ENCODE results near the gene STK11.

Gene STK11

GRCh38 chr19:1226522-1227303, 21.1 kb downstream of the STK11 start:
- DNase-seq: no peak

DNA sequence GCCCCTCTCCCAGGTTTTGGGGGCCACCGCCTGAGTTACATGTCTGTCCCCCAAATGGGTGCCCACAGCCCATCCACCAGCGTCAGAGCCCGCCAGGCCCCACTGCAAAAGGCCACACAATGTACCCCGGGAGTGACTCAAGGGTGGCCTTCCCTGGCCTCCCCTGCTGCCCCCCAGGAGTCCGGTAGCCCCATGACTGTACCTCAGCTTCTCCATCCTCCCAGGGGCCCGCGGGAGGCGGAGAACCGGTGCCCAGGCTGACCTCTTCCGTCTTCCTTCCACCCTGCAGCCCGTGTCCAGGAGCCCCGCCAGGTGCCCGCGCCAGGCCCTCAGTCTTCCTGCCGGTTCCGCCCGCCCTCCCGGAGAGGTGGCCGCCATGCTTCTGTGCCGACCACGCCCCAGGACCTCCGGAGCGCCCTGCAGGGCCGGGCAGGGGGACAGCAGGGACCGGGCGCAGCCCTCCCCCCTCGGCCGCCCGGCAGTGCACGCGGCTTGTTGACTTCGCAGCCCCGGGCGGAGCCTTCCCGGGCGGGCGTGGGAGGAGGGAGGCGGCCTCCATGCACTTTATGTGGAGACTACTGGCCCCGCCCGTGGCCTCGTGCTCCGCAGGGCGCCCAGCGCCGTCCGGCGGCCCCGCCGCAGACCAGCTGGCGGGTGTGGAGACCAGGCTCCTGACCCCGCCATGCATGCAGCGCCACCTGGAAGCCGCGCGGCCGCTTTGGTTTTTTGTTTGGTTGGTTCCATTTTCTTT, 21.9 kb downstream of the STK11 start:
- no peak for DNase-seq

- DNase-seq: no peak
These were observed 22.8 kb downstream of the STK11 start for GRCh38 chr19:1228161-1228957.

DNA sequence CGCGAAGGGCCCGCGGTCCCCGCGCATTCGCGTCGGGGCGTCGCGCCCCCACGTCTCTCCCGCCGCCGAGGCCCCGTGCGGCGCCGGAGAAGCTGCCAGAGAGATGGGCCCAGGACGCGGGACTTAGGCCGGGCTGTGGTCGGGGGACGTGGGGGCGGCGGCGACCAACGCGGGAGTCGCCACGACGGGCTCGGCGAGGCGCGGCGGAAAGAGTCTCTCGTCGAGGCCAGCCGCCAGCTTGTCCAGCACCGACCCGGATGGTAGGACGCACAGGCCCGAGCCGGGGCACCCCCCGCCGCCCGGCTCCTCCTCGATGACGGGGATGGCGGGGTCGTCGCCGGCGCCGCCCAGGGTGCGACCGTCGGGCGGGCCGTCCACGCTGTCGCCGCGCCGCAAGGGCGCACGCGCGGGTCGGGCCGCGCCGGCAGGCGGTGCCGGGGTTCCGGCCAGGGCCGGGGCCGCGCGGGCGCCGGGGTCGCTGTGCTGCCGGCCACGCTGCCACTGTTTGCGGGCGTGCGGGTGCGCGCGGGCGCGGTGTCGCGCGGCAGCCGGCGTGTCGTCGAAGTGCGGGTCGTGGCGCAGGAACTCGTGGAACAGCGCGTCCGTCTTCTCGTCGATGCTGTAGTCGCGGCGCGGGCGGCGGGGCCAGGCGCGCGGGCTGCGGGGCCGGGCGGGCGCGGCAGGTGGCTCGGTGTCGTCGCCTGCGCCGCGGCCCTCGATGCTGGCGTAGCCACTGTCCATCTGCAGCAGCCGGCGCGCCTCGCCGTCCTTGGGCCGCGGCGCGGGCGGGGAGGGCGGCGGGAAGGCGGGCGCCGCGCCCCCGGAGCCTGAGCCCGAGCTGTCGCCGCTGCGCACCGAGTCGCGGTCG, 23.7 kb downstream of the STK11 start:
- DNase-seq: no peak

DNA sequence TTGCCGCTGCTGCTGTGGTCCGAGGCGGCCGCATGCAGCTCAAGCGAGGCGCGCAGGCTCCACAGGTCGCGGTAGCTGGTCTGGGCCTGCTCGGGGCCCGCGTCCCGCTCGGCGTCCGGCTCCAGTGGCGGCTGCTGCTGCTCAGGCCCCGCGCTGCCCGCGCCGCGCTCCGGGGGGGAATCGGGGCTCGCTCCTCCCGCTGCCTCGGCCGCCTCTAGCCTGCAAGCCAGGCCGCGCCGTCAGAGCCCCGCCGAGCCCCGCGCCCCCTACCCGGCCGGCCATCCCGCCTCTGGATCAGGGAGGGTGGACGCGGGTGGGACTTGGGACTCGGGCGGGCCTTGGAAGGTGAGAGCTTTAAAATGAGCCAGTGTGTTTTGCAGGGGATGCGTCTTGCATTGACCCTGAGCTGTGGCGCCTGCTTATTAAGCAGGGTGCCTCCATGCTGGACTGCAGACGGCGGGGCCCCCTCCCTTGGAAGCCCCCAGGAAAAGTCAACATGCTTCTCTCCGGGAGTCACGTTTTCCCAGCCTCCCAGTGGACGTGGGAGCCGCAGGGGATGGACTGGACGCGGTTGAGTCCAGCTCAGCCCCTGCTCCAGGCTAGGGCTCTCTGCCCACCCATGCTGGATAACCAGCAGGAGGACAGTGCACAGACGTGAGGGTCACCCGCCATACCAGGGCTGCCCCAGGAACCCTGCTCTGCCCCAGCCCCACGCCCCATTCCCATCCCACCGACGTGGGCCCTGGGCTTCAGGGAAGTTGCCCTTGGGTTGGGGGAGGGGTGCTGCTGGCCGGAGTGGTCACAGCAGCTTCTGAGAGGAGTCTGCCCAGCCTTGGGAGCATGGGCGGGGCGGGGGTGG, 24.6 kb downstream of the STK11 start:
- DNase-seq: no peak

- DNase-seq: no peak
These were observed 25.4 kb downstream of the STK11 start for GRCh38 chr19:1230783-1231489.

DNA sequence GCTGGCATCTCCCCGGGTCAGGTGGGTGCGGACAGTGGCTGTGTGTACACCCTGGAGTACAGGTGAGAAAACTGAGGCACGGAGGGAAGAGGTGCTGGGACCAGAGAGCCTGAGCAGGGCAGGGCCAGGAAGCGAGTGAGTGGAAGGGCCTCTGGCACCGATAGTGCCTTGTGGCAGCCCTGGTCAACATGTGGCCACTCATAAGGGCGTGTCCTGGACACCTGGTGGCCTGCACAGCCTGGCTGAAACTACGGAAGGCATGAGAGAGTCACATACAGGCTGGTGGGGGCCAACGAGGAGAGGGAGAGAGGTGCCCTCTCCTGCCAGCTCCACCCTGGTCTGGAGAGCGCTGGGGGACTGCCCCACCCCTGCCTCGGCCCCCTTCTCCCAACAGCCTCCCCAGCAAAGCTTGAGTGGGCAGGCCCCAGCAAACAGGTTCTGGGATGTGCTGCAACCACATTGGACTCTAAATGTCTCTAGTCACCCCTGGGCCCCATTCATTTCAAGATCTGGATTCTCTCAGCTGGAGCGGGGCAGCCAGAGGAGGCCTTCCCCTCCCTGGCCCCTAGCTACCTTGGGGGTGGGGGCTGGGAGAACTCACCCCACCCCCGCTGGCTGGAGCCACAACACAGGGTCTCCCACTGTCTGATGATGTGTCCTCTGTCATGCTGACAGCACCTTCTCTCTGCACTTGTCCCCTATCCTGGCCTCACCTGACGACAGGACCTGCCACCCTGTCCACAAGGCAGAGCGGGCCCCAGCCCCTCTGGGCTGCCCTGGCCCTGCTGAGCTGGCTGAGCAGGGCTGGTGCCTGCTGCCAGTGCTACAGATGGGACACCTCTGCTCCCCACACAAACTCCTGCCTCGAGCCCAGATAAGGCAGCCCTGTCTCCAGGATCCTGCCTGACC, 26.4 kb downstream of the STK11 start:
- DNase-seq: no peak

DNA sequence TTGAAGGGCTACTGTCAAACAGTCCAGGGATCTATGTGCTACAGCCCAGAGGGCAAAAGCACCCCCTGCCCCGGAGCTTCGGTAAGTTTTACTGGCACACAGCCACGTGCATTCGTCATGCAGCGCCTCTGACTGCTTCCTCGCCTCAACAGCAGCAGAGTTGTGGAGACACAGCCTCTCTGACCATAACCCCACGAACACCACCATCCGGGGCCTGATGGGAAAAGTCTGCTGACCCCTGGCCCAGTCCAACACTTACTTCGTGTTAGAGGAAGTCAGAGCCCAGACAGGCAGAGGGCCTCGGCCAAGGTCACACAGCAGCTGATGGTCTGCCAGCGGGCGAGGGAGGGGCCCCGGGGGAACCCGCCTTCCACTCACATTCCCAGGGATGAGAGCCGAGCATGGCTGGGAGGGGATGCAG, 27.1 kb downstream of the STK11 start:
- no peak for DNase-seq

DNA sequence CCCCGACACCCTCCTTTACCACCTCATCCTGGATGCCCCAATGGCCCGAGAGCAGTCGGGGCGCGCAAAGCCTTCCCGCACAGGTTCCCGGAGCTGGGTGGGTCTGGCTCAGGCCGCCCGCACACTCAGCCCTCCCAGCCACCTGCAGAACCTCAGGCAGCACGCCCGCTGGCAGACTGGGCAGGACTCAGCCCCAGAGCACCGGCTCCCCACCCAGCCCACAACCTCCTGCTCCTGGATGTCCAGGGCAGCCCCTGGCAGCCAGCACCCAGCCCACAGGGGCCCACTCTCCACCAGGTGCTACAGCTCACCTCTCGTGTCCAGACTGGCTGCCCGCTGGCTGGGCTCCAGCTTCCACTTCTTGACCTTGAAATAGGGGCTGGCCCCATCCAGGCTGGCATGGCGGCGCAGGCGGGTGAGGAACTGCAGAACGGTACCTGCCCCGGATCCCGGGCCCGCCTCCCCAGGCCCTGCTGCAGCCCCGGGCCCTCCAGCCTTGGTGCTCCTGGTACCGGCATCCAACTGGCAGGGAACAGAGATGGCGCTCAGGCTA, 27.6 kb downstream of the STK11 start:
- DNase-seq: no peak

GRCh38 chr19:1234051-1234954, 28.7 kb downstream of the STK11 start:
- no peak for DNase-seq

DNA sequence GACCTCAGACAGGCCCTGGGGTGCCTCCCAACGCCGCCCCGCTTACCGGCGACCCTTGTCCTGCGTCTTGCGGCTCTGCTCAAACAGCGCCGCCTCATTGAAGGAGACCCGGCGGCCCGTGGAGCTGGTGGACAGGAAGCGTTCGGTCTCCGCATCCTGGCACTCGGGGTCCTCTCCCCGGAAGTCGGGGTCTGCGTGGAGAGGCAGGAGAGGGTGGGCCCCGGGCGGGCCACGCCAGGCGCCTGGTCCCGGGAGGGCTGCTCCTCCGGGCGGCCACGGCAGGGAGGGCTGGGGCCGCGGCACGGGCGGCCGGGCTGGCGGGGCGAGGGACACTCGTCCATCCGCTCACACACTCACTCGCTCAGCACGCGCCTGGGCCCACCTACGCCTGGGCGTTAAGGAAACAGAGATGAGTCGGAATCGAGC, 29.4 kb downstream of the STK11 start:
- DNase-seq: no peak

DNA sequence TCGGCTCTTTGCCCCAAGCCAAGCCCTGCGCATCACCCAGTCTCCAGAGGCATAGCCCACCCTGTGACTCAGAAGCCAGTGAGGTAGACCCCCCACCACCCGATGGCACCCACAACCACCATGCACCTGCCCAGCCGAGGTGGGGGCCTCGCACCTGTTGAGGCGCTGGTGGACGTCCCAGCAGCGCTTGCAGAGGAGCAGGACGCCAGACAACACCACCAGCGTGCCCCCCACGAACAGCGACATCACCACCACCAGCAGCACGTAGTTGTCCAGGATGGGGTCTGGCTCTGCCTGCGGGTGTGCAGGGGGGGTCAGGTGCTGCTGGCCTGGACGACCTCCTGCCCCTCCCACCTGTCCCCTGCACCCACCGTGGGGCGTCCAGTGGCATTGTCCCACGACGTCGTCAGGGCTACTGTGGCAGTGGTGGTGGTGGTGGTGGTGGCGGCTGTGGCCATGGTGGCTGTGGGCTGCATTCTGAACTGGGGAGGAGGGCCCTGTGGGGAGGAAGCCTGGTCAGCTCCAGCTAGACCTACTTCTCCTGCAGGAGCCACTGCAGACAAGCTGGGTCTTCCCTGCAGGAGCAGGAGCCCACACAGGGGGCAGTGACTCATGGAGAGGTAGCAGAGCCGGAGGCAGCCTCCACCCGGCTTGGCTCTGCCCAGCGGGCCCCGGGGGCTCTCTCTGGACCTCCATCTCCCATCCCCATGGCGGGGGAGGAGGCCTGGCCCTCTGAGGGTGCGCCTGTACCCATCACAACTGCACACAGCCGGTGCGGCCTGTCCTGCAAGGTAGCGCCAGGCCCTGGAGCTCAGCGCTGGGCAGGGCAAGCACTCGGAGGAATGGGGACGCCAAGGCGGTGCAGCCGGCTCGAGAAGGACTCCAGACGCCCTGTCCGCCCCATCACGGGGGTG, 30.3 kb downstream of the STK11 start:
- DNase-seq: no peak

DNA sequence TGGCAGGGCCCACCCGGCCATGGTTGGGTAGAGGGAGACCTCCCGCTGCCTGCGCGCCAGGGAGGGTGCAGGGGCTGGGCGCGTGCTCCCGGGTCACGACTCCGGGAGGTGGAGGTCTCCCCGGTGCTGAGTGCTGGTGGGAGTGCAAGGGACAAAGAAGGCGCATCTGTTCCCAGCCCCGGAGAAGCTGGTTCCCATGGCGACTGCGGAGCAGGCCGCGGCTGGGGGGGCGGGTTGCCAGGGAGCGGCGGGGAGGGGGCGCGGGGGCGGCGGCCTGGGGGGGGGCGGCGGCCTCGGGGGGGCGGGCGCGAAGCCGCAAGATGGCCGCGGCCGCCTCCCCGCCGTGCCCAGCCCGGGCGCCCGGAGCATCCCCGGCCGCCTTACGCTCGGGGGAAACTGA, 31.0 kb downstream of the STK11 start:
- no peak for DNase-seq

DNA sequence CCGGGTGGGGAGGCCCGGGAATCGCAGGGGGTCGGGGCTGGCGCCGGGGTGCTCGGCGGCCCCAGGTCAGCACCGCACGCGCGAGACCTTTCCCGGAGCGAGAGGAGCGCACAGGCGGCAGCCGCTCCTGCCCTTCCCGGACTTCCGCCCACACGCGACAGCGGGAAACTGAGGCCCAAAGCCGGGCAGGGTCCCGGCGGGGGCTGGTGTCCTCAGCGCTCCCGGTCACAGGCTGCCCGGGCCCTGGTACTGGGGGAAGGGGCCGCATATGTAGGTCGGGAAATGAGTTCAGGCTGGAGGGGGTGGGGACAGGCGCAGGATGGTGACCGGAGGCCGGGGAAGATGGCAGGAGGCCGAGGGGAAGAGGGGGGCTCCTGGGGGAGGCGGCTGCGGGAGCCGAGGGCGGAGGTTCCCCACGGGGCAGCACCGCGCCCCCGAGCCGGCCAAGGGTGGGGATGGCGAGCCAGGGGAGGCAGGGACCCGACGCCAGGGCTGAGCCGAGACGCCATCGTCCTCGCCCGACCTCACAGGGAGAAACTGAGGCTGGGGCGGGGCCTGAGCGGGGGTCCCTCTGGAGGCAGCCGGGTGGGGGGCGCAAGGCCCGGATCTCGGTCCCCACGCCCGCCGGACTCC, 31.6 kb downstream of the STK11 start:
- DNase-seq: no peak

DNA sequence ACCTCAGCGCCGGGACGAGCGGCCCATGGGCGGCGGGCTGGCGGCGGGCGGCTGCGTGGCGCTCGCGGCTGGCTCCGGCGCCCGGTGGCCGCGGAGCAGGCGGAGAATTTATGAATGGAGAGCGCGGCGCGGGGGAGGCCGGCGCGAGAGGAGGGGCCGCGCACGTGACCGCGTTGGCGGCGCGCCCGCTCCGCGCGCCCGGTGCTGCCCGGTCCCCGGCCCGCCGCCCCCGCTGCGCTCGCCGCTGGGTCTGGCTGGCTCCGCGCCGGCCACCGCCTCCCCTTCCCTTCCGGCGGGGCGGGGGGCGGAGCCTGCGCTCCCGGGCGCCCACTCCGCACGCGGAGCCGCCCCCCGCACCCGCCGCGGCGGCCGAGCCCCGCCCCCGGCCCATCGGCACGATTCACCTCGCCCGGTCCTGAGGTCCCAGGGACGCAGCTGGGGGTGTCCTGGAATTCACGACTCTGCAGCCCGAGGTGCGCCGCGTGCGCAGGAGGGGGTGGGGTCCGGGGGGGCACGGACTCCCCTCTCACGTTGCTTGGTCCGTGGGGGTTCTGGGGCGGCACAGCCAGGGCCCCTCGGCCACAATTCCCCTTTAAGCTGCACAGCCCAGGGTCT, 32.3 kb downstream of the STK11 start, which contains the start of gene CBARP:
Gene CBARP (minus strand): TSS at position 252 of the 615 bp plus-strand sequence. CDS start 1,905 bp downstream, outside the sequence.
- DNase-seq: peak; percentile 44

Data from stimulated activated CD4-positive, alpha-beta T cell treated with anti-CD3 and anti-CD28 coated beads, Interleukin-12 subunit alpha, Interleukin-12 subunit beta, amount 100 ng/mL, for 4 hours (primary cell).